Effector memory CD4-positive, alpha-beta T cell (primary cell): ENCODE measurements around the gene AKAP8L.

Experiments
- DNase-seq, 3 donors: peaks; one replicate each; pipeline ENCODE4 v3.0.0-alpha.2; 2020
- H3K27ac ChIP-seq: 2 replicates; pipeline ENCODE4 v1.7.0; 2013; ENCODE audit warnings: mild to moderate bottlenecking, low read length, moderate library complexity; ENCODE audit not compliant: insufficient read depth, poor library complexity, severe bottlenecking
- H3K27me3 ChIP-seq: replicated peaks from 2 replicates; pipeline ENCODE4 v1.7.0; 2013; ENCODE audit warnings: mild to moderate bottlenecking, low read length; ENCODE audit not compliant: insufficient read depth, control insufficient read depth, poor library complexity, severe bottlenecking
- H3K36me3 ChIP-seq: 2 replicates; pipeline ENCODE4 v1.7.0; 2013; ENCODE audit warnings: mild to moderate bottlenecking, low read length, moderate library complexity; ENCODE audit not compliant: control insufficient read depth, insufficient read depth
- H3K4me1 ChIP-seq: 2 replicates; pipeline ENCODE4 v1.7.0; 2013; ENCODE audit warnings: low read length, mild to moderate bottlenecking; ENCODE audit not compliant: control insufficient read depth, insufficient read depth, poor library complexity, severe bottlenecking
- H3K4me3 ChIP-seq: 2 replicates; pipeline ENCODE4 v1.7.0; 2013; ENCODE audit warnings: low read length, low read depth, mild to moderate bottlenecking; ENCODE audit not compliant: insufficient read depth, poor library complexity, severe bottlenecking
- H3K9me3 ChIP-seq: 2 replicates; pipeline ENCODE4 v1.7.0; 2013; ENCODE audit warnings: mild to moderate bottlenecking, low read length, moderate library complexity; ENCODE audit not compliant: control insufficient read depth
- total RNA-seq, 3 donors: gene quantifications; one replicate each; lab custom pipeline; 2026; lab: John Stamatoyannopoulos, UW

AKAP8L gene
- total RNA-seq: 96.9 to 134 (median 123) reads per million in 3 donors

DNA sequence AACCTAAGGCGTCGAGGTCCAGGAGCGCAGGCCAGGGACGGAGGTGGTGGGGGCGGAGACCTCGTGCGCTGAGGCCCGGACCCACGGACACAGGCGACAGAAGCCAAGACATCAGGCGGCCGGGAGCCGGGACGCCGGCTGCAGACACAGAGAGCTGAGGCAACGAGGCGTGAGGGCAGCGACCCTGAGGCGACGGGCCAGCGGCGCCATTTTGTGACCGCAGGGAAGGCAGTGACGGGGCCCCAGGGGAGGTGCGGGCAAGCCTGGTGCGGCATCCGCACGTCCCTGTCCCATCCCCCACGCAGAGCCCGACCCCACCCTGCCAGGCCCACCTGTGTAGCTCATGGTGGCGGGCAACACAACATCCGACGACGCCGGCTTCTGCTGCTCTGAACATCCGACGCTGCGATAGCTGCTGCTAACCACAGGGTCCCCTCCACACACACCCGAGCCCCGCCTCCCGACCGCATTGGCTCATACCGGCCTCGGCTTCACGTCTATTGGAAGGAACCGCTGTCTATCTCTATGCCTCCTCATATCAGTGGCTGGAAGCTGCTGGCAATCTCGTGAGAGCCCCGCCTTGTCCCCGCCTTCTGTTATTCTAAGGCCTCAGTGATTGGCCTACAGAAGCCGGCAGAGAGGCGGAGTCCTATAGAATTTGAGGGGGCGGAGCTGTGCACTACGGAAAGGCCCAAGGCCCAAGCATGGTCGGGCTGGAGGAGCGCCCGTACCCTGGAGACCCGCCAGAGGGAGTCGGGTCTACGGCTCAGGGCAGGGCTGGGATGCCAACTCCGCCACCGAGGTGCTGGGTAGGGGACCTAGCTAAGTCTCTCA, at the start of gene AKAP8L:
TSS of gene AKAP8L (minus strand) at position 410 of the 834 bp plus-strand sequence. CDS start at position 345, 65 bp downstream.
- peak within 1 kb of the TSS; percentile 98 for H3K4me3 ChIP-seq
- peak within 1 kb of the TSS; percentile 75 for H3K27ac ChIP-seq
- H3K4me1 ChIP-seq: peaks cover 18% of the 10 kb centered on the region
- H3K9me3 ChIP-seq: no peaks in the 10 kb centered on the region
- H3K27me3 ChIP-seq: no peaks in the 10 kb centered on the region
- peak; percentile 97 to 99 (median 98) for DNase-seq
- H3K36me3 ChIP-seq: peaks cover 19% of the 10 kb centered on the region

DNA sequence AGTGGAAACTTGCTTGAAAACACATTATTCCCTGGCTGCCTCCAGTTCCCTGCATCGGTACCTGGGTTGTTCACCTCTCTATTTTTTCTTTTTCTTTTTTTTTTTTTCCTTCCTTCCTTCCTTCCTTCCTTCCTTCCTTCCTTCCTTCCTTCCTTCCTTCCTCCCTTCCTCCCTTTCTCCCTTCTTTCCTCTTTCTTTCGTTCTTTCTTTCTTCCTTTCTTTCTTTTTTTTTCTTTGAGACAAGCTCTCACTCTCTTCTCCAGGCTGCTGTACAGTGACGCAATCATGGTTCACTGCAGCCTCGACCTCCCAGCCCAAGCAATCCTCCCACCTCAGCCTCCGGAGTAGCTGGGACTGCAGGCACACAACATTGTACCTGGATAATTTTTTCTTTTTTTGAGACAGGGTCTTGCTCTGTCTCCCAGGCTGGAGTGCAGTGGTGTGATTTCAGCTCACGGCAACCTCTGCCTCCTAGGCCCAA, 49.0 kb upstream of the AKAP8L start:
- H3K27me3 ChIP-seq: no peaks in the 10 kb centered on the region
- no peak overlapping the region for H3K27ac ChIP-seq
- H3K4me1 ChIP-seq: peaks cover 61% of the 10 kb centered on the region
- H3K9me3 ChIP-seq: no peaks in the 10 kb centered on the region
- no peaks in the 10 kb centered on the region for H3K36me3 ChIP-seq
- DNase-seq: no peak
- H3K4me3 ChIP-seq: no peak overlapping the region

GRCh38 chr19:15466851-15467733, 48.3 kb upstream of the AKAP8L start:
- H3K36me3 ChIP-seq: no peaks in the 10 kb centered on the region
- peak overlapping the region; percentile 63 for H3K27ac ChIP-seq
- H3K27me3 ChIP-seq: no peaks in the 10 kb centered on the region
- peaks cover 68% of the 10 kb centered on the region for H3K4me1 ChIP-seq
- no peak overlapping the region for H3K4me3 ChIP-seq
- no peaks in the 10 kb centered on the region for H3K9me3 ChIP-seq
- DNase-seq: peak; percentile 46 to 57 (median 49)

DNA sequence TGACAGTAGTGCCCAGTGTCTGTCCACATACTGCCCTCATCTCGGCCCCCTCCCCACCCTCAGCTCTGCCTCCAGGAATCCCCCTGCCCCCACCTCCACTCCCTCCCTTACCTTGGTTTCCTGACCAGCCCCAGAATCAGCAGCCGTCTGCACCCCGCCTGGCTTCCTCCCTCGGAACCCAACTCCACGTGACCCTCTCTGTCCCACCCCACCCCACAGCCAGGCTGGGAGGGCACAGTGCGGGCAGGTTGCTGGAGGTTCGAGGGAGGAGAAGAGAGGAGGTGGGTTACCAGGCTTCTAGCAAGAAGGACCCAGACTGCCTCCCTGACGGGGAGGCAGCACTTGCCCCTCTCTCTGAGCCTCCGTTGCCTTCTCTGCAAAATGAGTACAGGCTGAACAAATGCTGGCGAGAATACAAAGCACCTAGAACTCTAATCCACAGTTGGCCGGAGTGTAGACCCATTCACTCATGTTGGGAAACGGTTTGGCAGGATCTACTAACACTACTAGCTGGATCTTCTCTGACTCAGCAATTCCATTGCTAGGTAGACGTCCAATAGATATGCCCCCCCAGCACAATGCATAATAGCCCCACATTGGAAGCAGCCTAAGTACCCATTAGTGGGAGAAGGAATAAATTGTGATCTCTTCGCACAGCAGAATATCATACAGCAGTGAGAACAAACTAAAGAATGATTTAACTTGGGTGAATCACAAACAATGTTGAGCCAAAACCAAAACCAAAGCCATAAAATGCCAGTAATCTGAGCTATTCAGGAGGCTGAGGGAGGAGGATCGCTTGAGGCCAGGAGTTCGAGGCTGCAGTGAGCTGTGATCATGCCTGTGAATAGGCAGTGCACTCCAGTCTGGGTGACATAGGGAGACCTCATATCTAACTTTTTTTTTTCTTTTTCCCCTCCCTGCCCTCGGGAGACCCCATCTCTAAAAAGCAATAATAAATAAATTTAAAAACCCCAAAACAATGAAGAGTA, 45.9 kb upstream of the AKAP8L start, which contains the start of gene RASAL3:
TSS of gene RASAL3 (minus strand) at position 151 of the 992 bp plus-strand sequence. CDS start 186 bp downstream, outside the sequence.
- H3K27me3 ChIP-seq: no peaks in the 10 kb centered on the region
- H3K9me3 ChIP-seq: no peaks in the 10 kb centered on the region
- H3K4me1 ChIP-seq: peaks cover 79% of the 10 kb centered on the region
- peaks cover 21% of the 10 kb centered on the region for H3K36me3 ChIP-seq
- DNase-seq: peak; percentile 55 to 65 (median 56)
- H3K4me3 ChIP-seq: peak within 1 kb of the TSS; percentile 92
- peak within 1 kb of the TSS; percentile 98 for H3K27ac ChIP-seq

DNA sequence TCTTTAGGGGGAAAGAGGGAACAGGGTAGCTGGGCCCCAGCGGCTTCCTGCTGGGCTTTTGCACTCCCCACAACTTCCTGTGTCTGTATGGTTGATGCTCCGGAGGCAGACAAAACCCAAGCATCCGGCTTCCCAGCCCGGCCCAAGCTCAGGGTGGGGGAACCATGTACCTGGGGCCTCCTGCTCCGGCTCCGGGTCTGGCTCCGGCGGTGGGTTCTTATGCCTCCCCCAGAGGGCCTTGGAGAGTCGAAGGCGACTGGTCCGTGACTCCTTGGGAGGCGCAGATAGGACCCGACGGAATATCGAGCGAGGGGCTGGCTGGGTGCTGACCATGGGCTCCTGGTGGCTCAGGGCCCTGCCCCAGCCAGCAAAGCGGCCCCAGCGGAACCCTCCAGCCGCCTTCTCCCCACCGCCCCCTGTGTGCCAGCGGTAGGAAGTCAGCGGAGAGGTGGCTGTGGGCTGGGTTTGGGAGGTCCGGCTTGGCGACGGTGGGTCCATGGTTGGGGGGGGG, 45.1 kb upstream of the AKAP8L start:
- H3K36me3 ChIP-seq: peaks cover 24% of the 10 kb centered on the region
- H3K27me3 ChIP-seq: no peaks in the 10 kb centered on the region
- peak overlapping the region; percentile 92 for H3K4me3 ChIP-seq
- peaks cover 74% of the 10 kb centered on the region for H3K4me1 ChIP-seq
- peak overlapping the region; percentile 98 for H3K27ac ChIP-seq
- peak; percentile 70 to 74 (median 71) for DNase-seq
- no peaks in the 10 kb centered on the region for H3K9me3 ChIP-seq

DNA sequence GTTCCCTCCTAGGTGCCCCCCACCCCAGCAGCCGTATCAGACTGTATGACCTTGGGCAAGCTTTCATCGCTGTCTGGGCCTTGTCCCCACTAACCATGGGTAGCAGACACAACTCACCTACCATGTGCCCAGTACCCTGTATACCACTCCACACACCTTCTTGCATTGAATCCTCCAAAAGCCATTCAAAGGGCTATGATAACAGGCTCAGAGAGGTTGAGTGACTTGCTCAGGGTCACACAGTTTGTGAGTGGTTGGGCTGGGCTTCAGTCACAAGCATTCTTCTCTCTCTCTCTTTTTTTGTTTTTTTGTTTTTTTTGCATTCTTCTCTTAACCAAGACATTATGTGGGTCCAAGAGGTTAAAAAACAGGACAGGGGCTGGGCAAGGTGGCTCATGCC, 42.9 kb upstream of the AKAP8L start:
- H3K27ac ChIP-seq: peak overlapping the region; percentile 44
- H3K4me3 ChIP-seq: no peak overlapping the region
- DNase-seq: no peak
- peaks cover 60% of the 10 kb centered on the region for H3K4me1 ChIP-seq
- H3K9me3 ChIP-seq: no peaks in the 10 kb centered on the region
- no peaks in the 10 kb centered on the region for H3K27me3 ChIP-seq
- peaks cover 42% of the 10 kb centered on the region for H3K36me3 ChIP-seq

GRCh38 chr19:15457701-15458484, 39.1 kb upstream of the AKAP8L start:
- H3K4me3 ChIP-seq: no peak overlapping the region
- H3K9me3 ChIP-seq: no peaks in the 10 kb centered on the region
- H3K27me3 ChIP-seq: no peaks in the 10 kb centered on the region
- H3K4me1 ChIP-seq: peaks cover 24% of the 10 kb centered on the region
- peaks cover 79% of the 10 kb centered on the region for H3K36me3 ChIP-seq
- no peak for DNase-seq
- H3K27ac ChIP-seq: no peak overlapping the region

- Histone ChIP-seq H3K9me3 (no peaks in the 10 kb centered on the region), H3K27me3 (no peaks in the 10 kb centered on the region), H3K4me1 (peaks cover 16% of the 10 kb centered on the region), H3K4me3 (no peak overlapping the region), H3K27ac (no peak overlapping the region), H3K36me3 (peaks cover 86% of the 10 kb centered on the region)
- DNase-seq: no peak
Observed at GRCh38 chr19:15456871-15457700, 38.3 kb upstream of the AKAP8L start.
